Measurements from ENCODE around the gene SHISA4. TPM values are rescaled to one million over a fixed set of nuclear protein-coding genes. Genes with fewer than 3 reads are reported as not detected.
"Not testable (repeated sequence)": the region's sequence is repeated elsewhere in the genome, so short reads cannot be mapped to it uniquely, and the experiment has no call there.

SHISA4 gene
- total RNA-seq, 3 donors from 2014 or later (not counting 1 experiment from before 2014, with no cell fraction given), result 0.54 to 2.0 TPM; not detected in 1

DNA sequence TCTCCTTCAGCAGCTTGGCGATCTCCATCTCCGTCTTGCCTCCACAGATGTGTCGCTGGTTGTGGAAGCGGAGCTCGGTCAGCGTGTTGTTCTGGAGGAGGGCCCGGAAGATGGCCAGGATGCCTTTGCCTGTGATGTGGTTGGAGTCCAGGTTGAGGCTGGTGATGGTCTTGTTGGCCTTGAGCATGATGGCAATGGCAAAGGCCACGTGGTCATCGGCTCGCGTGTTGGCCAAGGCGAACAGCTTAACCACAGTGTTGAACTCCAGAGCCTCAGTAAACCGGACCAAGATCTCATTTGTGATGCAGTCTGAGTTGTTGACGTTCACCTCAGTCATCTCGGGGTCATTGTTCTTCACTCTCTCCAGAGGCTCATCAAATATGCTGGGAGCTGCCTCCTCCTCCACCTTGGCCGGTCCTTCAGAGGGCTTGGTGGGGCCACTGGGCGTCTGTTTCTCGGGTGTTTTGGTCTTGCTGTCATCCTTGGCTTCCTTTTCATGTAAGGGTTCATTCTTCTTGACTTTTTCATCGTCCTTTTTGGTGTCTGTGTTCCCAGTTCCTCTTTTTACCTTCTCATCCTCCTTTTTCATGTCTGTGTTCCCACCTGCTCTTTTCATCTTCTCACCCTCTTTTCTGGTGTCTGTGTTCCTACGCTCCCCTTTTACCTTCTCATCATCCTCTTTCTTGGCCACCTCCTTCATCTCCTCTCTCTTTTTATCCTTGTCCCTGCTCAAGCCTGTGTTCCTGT lies 11.2 kb downstream of the SHISA4 start:
- no peaks in the 10 kb centered on the region for H3K36me3 ChIP-seq (ENCODE audit: control insufficient read depth, insufficient read depth, low read length)
- Mint-ChIP-seq H3K9me3 (no peaks in the 10 kb centered on the region), H3K27ac (no peak overlapping the region), H3K27me3 (ENCODE audit: low read depth in 2 of 2) (peaks cover 0 to 6% of the 10 kb centered on the region in 2 donors), H3K36me3 (no peaks in the 10 kb centered on the region), H3K4me1 (peaks cover 5 to 7% of the 10 kb centered on the region in 2 donors), H3K4me3 (no peak overlapping the region)
- intact Hi-C loops (cut with micrococcal nuclease), result no loop called here
- no peak overlapping the region for H3K27ac ChIP-seq (ENCODE audit: low read length)
- TF ChIP-seq CTCF (IDR thresholded peaks at IDR 0.05), result no peak
- ATAC-seq, result no peak
- H3K4me3 ChIP-seq (ENCODE audit: low read length), result no peak overlapping the region
- H3K4me1 ChIP-seq (ENCODE audit: control insufficient read depth, insufficient read depth, low read length), result peaks cover 5% of the 10 kb centered on the region
- no peaks in the 10 kb centered on the region for H3K9me3 ChIP-seq (ENCODE audit: control insufficient read depth, insufficient read depth, low read length)
- no peak for DNase-seq
- 86% methylated on average over 20 of the region's 20 CpGs for WGBS (ENCODE audit: insufficient coverage)
- H3K27me3 ChIP-seq (ENCODE audit: control insufficient read depth, insufficient read depth, low read length), result no peaks in the 10 kb centered on the region

DNA sequence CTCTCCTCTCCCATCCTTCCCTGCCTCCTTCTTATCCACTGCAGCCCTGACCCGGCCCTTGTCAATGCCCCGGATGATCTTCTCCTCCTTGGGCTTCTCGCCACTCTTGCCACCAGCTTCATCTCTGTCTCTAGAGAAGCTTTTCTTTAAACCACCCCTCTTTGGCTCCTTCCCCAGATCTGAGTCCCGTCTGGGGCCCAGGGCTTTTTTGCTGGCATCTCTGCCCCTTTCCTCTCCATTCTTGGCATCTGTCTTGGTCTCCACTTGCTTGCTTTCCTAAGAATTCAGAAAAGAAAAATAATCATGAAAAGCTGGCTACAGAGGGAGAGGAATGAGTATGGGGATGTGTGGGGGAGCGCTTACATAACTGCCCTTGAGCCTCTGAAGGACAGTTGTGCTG lies 11.8 kb downstream of the SHISA4 start:
- peaks cover 0 to 6% of the 10 kb centered on the region in 2 donors for H3K27me3 Mint-ChIP-seq (ENCODE audit: low read depth in 2 of 2)
- H3K27ac Mint-ChIP-seq, result no peak overlapping the region
- H3K27ac ChIP-seq (ENCODE audit: low read length), result no peak overlapping the region
- 85% methylated on average over 5 of the region's 5 CpGs for WGBS (ENCODE audit: insufficient coverage)
- no peak overlapping the region for H3K4me3 Mint-ChIP-seq
- no peak for TF ChIP-seq CTCF (IDR thresholded peaks at IDR 0.05)
- intact Hi-C loops (cut with micrococcal nuclease), result no loop called here
- no peaks in the 10 kb centered on the region for H3K36me3 Mint-ChIP-seq
- H3K9me3 Mint-ChIP-seq, result no peaks in the 10 kb centered on the region
- DNase-seq (no peak), ATAC-seq (no peak)
- peaks cover 5 to 10% of the 10 kb centered on the region in 2 donors for H3K4me1 Mint-ChIP-seq
- H3K36me3 ChIP-seq (ENCODE audit: control insufficient read depth, insufficient read depth, low read length), result no peaks in the 10 kb centered on the region
- no peaks in the 10 kb centered on the region for H3K9me3 ChIP-seq (ENCODE audit: control insufficient read depth, insufficient read depth, low read length)
- H3K4me1 ChIP-seq (ENCODE audit: control insufficient read depth, insufficient read depth, low read length), result peaks cover 7% of the 10 kb centered on the region
- H3K4me3 ChIP-seq (ENCODE audit: low read length), result no peak overlapping the region
- H3K27me3 ChIP-seq (ENCODE audit: control insufficient read depth, insufficient read depth, low read length), result no peaks in the 10 kb centered on the region

GRCh38 chr1:201901036-201901435 lies 12.3 kb downstream of the SHISA4 start:
- H3K36me3 Mint-ChIP-seq; ATAC-seq; H3K4me1 Mint-ChIP-seq; H3K36me3 ChIP-seq (ENCODE audit: control insufficient read depth, insufficient read depth, low read length); H3K27me3 Mint-ChIP-seq (ENCODE audit: low read depth in 2 of 2); DNase-seq; intact Hi-C loops (cut with micrococcal nuclease); H3K9me3 Mint-ChIP-seq; H3K27ac Mint-ChIP-seq; H3K4me3 ChIP-seq (ENCODE audit: low read length); H3K9me3 ChIP-seq (ENCODE audit: control insufficient read depth, insufficient read depth, low read length); H3K27me3 ChIP-seq (ENCODE audit: control insufficient read depth, insufficient read depth, low read length); H3K27ac ChIP-seq (ENCODE audit: low read length); H3K4me3 Mint-ChIP-seq; H3K4me1 ChIP-seq (ENCODE audit: control insufficient read depth, insufficient read depth, low read length): not testable (repeated sequence)
- WGBS (ENCODE audit: insufficient coverage), result 89% methylated on average over 6 of the region's 6 CpGs

DNA sequence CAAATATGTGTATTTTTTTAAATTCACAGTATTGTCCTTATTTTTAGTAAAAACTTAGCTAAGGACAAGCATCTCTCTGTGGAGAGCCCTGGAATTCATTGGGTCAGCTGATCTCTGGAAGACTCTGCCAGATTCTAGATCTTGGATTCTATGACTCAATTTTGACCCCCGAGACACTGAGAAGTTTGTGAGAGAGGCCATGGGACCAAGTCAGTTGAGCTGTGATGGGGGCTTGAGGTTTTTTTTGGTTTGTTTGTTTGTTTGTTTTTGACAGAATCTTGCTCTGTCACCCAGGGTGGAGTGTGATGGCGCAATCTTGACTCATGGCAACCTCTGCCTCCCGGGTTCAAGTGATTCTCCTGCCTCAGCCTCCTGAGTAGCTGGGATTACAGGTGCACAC lies 13.5 kb downstream of the SHISA4 start:
- ATAC-seq (no peak), DNase-seq (no peak)
- Histone ChIP-seq H3K27me3 (ENCODE audit: control insufficient read depth, insufficient read depth, low read length) (no peaks in the 10 kb centered on the region), H3K4me3 (ENCODE audit: low read length) (no peak overlapping the region), H3K4me1 (ENCODE audit: control insufficient read depth, insufficient read depth, low read length) (peaks cover 7% of the 10 kb centered on the region), H3K27ac (ENCODE audit: low read length) (no peak overlapping the region), H3K9me3 (ENCODE audit: control insufficient read depth, insufficient read depth, low read length) (no peaks in the 10 kb centered on the region), H3K36me3 (ENCODE audit: control insufficient read depth, insufficient read depth, low read length) (no peaks in the 10 kb centered on the region)
- Mint-ChIP-seq H3K36me3 (no peaks in the 10 kb centered on the region), H3K9me3 (no peaks in the 10 kb centered on the region), H3K27ac (no peak overlapping the region), H3K4me3 (no peak overlapping the region), H3K27me3 (ENCODE audit: low read depth in 2 of 2) (peaks cover 0 to 6% of the 10 kb centered on the region in 2 donors), H3K4me1 (peaks cover 0 to 4% of the 10 kb centered on the region in 2 donors)
- 94% methylated on average over 3 of the region's 3 CpGs for WGBS (ENCODE audit: insufficient coverage)
- intact Hi-C loops (cut with micrococcal nuclease), result no loop called here
- TF ChIP-seq CTCF (IDR thresholded peaks at IDR 0.05), result no peak

Data from natural killer cell (primary cell).